DOHH2 (cell line): ENCODE measurements around the gene HPSE2.

Experiments
- CTCF ChIP-seq: fragments of 200-600 bp; sonication (generic); IDR thresholded peaks from one replicate; pipeline ENCODE4 v1.5.1; 2014; ENCODE audit warnings: antibody characterized with exemption, mild to moderate bottlenecking, low read depth, low read length; ENCODE audit not compliant: poor library complexity, severe bottlenecking
- EZH2phosphoT487 ChIP-seq: fragments of 200-600 bp; sonication (generic); IDR thresholded peaks from 2 replicates; pipeline ENCODE4 v1.6.1; 2017; ENCODE audit warnings: borderline replicate concordance, mild to moderate bottlenecking, antibody characterized with exemption, low read length, moderate library complexity, mixed read lengths

GRCh38 chr10:98920807-98921206, 314.8 kb downstream of the HPSE2 start:
- TF ChIP-seq CTCF: no peak
- no peak for TF ChIP-seq EZH2phosphoT487
